Trophoblast cell (in vitro differentiated cells and primary cell): ENCODE results near the gene FGF11.
A peak's percentile ranks its signal among the peaks of the same experiment; 100 is the strongest.

Source experiments
- DNase-seq, 2 donors: peaks; one replicate each; pipeline ENCODE4 v3.0.0-alpha.2; 2016
- H2AFZ ChIP-seq: 2 replicates; pipeline ENCODE4 v1.6.1; 2013; ENCODE audit warnings: low read length, moderate library complexity, mild to moderate bottlenecking; ENCODE audit not compliant: insufficient read depth, poor library complexity
- H2AK5ac ChIP-seq: 2 replicates; pipeline ENCODE4 v1.6.1; 2013; ENCODE audit warnings: mild to moderate bottlenecking, low read length
- H2BK120ac ChIP-seq: 2 replicates; pipeline ENCODE4 v1.6.1; 2013; ENCODE audit warnings: low read length, mild to moderate bottlenecking, moderate library complexity; ENCODE audit not compliant: insufficient read depth, poor library complexity
- H2BK12ac ChIP-seq: 2 replicates; pipeline ENCODE4 v1.6.1; 2013; ENCODE audit warnings: mild to moderate bottlenecking, low read length, moderate library complexity
- H2BK5ac ChIP-seq: 2 replicates; pipeline ENCODE4 v1.6.1; 2013; ENCODE audit warnings: low read length, low read depth, moderate library complexity, mild to moderate bottlenecking; ENCODE audit not compliant: poor library complexity
- H3K14ac ChIP-seq: 2 replicates; pipeline ENCODE4 v1.6.1; 2013; ENCODE audit warnings: mild to moderate bottlenecking, low read length
- H3K18ac ChIP-seq: 2 replicates; pipeline ENCODE4 v1.6.1; 2013; ENCODE audit warnings: mild to moderate bottlenecking, low read length
- H3K23ac ChIP-seq: 2 replicates; pipeline ENCODE4 v1.6.1; 2013; ENCODE audit warnings: low read length
- H3K27ac ChIP-seq: 2 replicates; pipeline ENCODE4 v1.5.1; 2013; ENCODE audit warnings: low read depth, mild to moderate bottlenecking, inconsistent platforms, low read length, moderate library complexity
- H3K27me3 ChIP-seq: 2 replicates; pipeline ENCODE4 v1.6.1; 2013; ENCODE audit warnings: inconsistent platforms, mild to moderate bottlenecking, low read length, moderate library complexity; ENCODE audit not compliant: insufficient read depth
- H3K36me3 ChIP-seq, 2 experiments: 1 replicate in 1 of 2; 2 replicates in 1 of 2; pipeline ENCODE4 v1.6.1; 2013; ENCODE audit warnings: low read length in 2 of 2, mild to moderate bottlenecking in 2 of 2, moderate library complexity in 1 of 2; ENCODE audit not compliant: insufficient read depth in 2 of 2, control insufficient read depth in 1 of 2
- H3K4ac ChIP-seq: 2 replicates; pipeline ENCODE4 v1.6.1; 2013; ENCODE audit warnings: low read depth, mild to moderate bottlenecking, low read length, moderate library complexity
- H3K4me1 ChIP-seq, 2 experiments: 1 replicate in 1 of 2; 2 replicates in 1 of 2; pipeline ENCODE4 v1.6.1; 2013; ENCODE audit warnings: low read length in 2 of 2, mild to moderate bottlenecking in 2 of 2, moderate library complexity in 1 of 2; ENCODE audit not compliant: insufficient read depth in 2 of 2, control insufficient read depth in 1 of 2
- H3K4me2 ChIP-seq: 2 replicates; pipeline ENCODE4 v1.6.1; 2013; ENCODE audit warnings: inconsistent platforms, mild to moderate bottlenecking, low read length, moderate library complexity
- H3K4me3 ChIP-seq: 2 replicates; pipeline ENCODE4 v1.5.1; 2013; ENCODE audit warnings: mild to moderate bottlenecking, low read depth, low read length, inconsistent platforms
- H3K79me1 ChIP-seq: one replicate; pipeline ENCODE4 v1.6.1; 2013; ENCODE audit warnings: low read length
- H3K79me2 ChIP-seq: 2 replicates; pipeline ENCODE4 v1.6.1; 2013; ENCODE audit warnings: low read length, mild to moderate bottlenecking; ENCODE audit not compliant: control insufficient read depth, insufficient read depth, poor library complexity
- H3K9ac ChIP-seq: 2 replicates; pipeline ENCODE4 v1.6.1; 2013; ENCODE audit warnings: mild to moderate bottlenecking, low read length
- H3K9me3 ChIP-seq: 2 replicates; pipeline ENCODE4 v1.6.1; 2013; ENCODE audit warnings: low read depth, mild to moderate bottlenecking, control low read depth, inconsistent platforms, low read length; ENCODE audit not compliant: insufficient read depth
- H4K12ac ChIP-seq: 2 replicates; pipeline ENCODE4 v1.6.1; 2013; ENCODE audit warnings: low read depth, mild to moderate bottlenecking, low read length, moderate library complexity
- H4K8ac ChIP-seq: 2 replicates; pipeline ENCODE4 v1.6.1; 2013; ENCODE audit warnings: low read depth, mild to moderate bottlenecking, low read length, moderate library complexity
- H4K91ac ChIP-seq: one replicate; pipeline ENCODE4 v1.6.1; 2013; ENCODE audit warnings: low read depth, mild to moderate bottlenecking, low read length, moderate library complexity
- WGBS: extraction: QIAGEN DNeasy Blood & Tissue Kit; methylation state at CpG from one replicate; pipeline ENCODE4 v1.1.7; 2013; ENCODE audit warnings: missing lambda C conversion rate; ENCODE audit not compliant: insufficient read length, insufficient coverage; ENCODE audit errors: extremely low coverage; 5-methylcytosine and 5-hydroxymethylcytosine counted together

FGF11 gene

DNA sequence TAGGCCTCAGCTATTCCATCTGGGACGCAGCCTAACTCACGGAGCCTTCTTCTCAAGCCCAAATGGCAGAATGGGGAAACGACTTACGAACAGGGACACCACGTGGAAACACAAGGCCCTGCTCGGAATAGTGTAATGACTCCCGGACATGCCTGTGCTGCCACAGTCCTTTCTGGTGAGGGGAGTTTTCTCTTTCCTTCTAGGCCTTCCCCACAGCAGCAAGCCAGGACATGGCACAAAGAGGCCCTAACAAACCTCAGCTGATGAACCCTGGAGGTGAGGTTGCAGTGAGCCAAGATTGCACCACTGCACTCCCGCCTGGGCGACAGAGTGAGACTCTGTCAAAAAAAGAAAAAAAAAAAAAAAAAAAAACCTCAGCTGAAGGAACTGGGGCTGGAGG lies 24.8 kb downstream of the FGF11 start:
- no peak overlapping the region for H3K9ac ChIP-seq
- no peaks in the 10 kb centered on the region for H3K79me1 ChIP-seq
- H2AFZ ChIP-seq: no peak overlapping the region
- no peaks in the 10 kb centered on the region for H3K27me3 ChIP-seq
- H4K12ac ChIP-seq: no peak overlapping the region
- H3K18ac ChIP-seq: no peak overlapping the region
- H3K4me3 ChIP-seq: no peak overlapping the region
- no peak overlapping the region for H4K91ac ChIP-seq
- H3K14ac ChIP-seq: no peak overlapping the region
- H2BK12ac ChIP-seq: no peak overlapping the region
- H3K23ac ChIP-seq: no peak overlapping the region
- H3K4me2 ChIP-seq: no peak overlapping the region
- H2AK5ac ChIP-seq: no peak overlapping the region
- WGBS: no CpG with 5 or more reads among the region's 9 CpGs
- H3K4ac ChIP-seq: no peak overlapping the region
- H3K27ac ChIP-seq: no peak overlapping the region
- H3K4me1 ChIP-seq: peaks cover under 1 to 4% of the 10 kb centered on the region in 2 experiments
- H4K8ac ChIP-seq: no peak overlapping the region
- no peak for DNase-seq
- H3K79me2 ChIP-seq: no peaks in the 10 kb centered on the region
- no peaks in the 10 kb centered on the region for H3K9me3 ChIP-seq
- no peak overlapping the region for H2BK120ac ChIP-seq
- H3K36me3 ChIP-seq: peaks cover 38 to 39% of the 10 kb centered on the region in 2 experiments
- no peak overlapping the region for H2BK5ac ChIP-seq

DNA sequence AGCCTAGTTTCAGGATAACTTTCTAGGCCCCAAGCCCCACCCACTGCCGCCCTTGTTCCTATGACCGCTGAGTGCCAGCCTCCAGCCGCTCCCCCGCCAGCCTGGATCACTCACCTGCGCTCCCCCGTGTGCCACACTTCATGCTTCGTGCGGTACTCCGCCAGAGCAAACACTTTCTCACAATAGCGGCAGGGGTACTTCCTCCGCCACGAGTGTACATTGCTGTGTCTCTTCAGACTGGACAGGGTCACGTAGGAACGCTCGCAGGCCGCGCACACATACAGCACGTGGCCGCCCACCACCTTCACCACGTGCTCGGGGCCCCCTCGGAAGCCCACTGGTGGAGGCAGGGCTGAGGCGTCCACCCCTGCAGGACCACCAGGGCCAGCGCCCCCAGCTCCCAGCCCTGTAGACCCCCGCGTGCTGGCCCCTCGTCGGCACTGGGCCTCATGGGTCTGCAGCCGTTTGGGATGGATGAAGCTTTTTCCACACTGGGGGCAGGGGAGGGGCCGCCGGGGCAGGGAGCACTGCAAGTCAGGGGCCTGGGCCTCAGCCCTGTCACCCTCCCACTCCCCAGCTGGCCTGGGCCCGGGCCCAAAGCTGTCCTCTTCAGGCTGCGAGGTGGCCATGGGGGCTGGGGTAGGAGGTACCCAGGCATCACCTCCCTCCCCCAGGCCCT lies 26.4 kb downstream of the FGF11 start:
- Histone ChIP-seq H3K4me3 (no peak overlapping the region), H2BK5ac (no peak overlapping the region), H3K27me3 (no peaks in the 10 kb centered on the region), H2AFZ (no peak overlapping the region), H3K36me3 (peaks cover 38 to 39% of the 10 kb centered on the region in 2 experiments), H2AK5ac (no peak overlapping the region), H4K91ac (no peak overlapping the region), H3K4ac (no peak overlapping the region), H3K23ac (no peak overlapping the region), H3K4me1 (peaks cover 3 to 7% of the 10 kb centered on the region in 2 experiments), H3K27ac (no peak overlapping the region), H3K9me3 (no peaks in the 10 kb centered on the region), H2BK12ac (no peak overlapping the region), H4K8ac (no peak overlapping the region), H3K9ac (no peak overlapping the region), H3K18ac (no peak overlapping the region), H4K12ac (no peak overlapping the region), H3K4me2 (no peak overlapping the region), H3K79me1 (no peaks in the 10 kb centered on the region), H3K79me2 (no peaks in the 10 kb centered on the region), H3K14ac (no peak overlapping the region), H2BK120ac (no peak overlapping the region)
- DNase-seq: no peak
- no CpG with 5 or more reads among the region's 33 CpGs for WGBS

DNA sequence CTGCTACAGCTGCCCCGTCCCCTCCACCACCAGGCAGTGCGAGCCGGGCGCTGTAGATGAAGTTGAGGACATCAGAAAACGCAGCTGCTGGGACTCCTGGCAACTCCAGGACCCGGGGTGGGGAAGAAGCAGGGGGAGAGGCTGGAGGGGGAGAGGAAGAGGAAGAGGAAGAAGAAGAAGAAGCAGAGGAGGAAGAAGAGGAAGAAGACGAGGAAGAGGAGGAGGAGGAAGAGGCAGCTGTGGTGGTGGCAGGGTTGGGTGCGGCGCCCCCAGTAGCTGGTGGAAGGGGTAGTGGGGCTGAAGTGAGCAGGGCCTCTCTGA lies 27.0 kb downstream of the FGF11 start:
- Histone ChIP-seq H3K27ac (no peak overlapping the region), H3K36me3 (peaks cover 38 to 39% of the 10 kb centered on the region in 2 experiments), H2BK120ac (no peak overlapping the region), H3K14ac (no peak overlapping the region), H3K18ac (peak overlapping the region; percentile 25), H3K4ac (no peak overlapping the region), H3K27me3 (no peaks in the 10 kb centered on the region), H3K79me1 (no peaks in the 10 kb centered on the region), H2BK12ac (no peak overlapping the region), H3K9ac (no peak overlapping the region), H3K4me3 (no peak overlapping the region), H2BK5ac (no peak overlapping the region), H4K8ac (no peak overlapping the region), H3K4me1 (peaks cover 3 to 7% of the 10 kb centered on the region in 2 experiments), H4K91ac (no peak overlapping the region), H4K12ac (no peak overlapping the region), H3K4me2 (no peak overlapping the region), H3K23ac (no peak overlapping the region), H3K9me3 (no peaks in the 10 kb centered on the region), H2AFZ (no peak overlapping the region), H3K79me2 (no peaks in the 10 kb centered on the region), H2AK5ac (no peak overlapping the region)
- WGBS: no CpG with 5 or more reads among the region's 9 CpGs
- no peak for DNase-seq

DNA sequence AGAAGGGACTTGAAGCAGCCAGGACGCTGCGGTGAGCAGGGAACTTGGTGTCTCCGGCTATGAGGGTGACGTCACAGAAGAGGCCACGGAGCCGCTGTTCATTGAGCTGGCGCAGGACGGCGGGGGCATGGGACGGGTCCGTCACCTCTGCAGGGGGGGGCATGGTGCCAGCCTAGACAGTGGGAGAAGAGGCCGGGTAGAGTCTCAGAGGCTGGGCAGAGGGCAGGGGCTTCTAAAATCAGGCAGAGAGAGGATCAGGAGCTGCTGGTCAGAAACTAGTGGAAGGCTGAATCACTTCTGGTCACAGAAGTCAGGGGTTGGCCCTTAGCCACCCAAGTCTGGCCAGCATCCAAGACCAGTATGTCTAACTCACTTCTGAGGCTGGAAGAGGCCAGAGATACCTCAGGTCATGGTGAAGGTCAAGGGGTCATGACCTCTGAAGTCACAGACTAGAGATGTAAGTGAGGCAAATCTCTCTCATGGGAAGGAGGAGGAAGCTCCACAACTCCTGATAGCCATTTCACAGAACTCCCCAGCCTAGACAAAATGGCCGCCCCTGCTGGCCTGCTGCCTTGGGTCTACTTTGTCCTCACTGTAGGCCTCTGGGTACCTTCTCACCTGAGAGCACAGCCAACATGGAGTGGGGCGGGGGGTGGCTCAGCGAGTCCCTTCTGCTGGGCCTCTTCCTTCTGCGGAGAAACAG lies 27.5 kb downstream of the FGF11 start:
- Histone ChIP-seq H3K9me3 (no peaks in the 10 kb centered on the region), H4K12ac (no peak overlapping the region), H2BK5ac (no peak overlapping the region), H2BK12ac (no peak overlapping the region), H4K8ac (no peak overlapping the region), H3K23ac (no peak overlapping the region), H3K27ac (no peak overlapping the region), H3K4ac (no peak overlapping the region), H3K36me3 (peaks cover 38 to 39% of the 10 kb centered on the region in 2 experiments), H3K18ac (peak overlapping the region; percentile 25), H3K79me1 (no peaks in the 10 kb centered on the region), H3K4me1 (peaks cover 3 to 7% of the 10 kb centered on the region in 2 experiments), H3K9ac (no peak overlapping the region), H3K27me3 (no peaks in the 10 kb centered on the region), H4K91ac (no peak overlapping the region), H3K4me3 (no peak overlapping the region), H2AK5ac (no peak overlapping the region), H2BK120ac (no peak overlapping the region), H3K4me2 (no peak overlapping the region), H3K14ac (no peak overlapping the region), H2AFZ (no peak overlapping the region), H3K79me2 (no peaks in the 10 kb centered on the region)
- WGBS: no CpG with 5 or more reads among the region's 16 CpGs
- DNase-seq: no peak
